ENCODE data around the gene ULK1.

ULK1 gene

DNA sequence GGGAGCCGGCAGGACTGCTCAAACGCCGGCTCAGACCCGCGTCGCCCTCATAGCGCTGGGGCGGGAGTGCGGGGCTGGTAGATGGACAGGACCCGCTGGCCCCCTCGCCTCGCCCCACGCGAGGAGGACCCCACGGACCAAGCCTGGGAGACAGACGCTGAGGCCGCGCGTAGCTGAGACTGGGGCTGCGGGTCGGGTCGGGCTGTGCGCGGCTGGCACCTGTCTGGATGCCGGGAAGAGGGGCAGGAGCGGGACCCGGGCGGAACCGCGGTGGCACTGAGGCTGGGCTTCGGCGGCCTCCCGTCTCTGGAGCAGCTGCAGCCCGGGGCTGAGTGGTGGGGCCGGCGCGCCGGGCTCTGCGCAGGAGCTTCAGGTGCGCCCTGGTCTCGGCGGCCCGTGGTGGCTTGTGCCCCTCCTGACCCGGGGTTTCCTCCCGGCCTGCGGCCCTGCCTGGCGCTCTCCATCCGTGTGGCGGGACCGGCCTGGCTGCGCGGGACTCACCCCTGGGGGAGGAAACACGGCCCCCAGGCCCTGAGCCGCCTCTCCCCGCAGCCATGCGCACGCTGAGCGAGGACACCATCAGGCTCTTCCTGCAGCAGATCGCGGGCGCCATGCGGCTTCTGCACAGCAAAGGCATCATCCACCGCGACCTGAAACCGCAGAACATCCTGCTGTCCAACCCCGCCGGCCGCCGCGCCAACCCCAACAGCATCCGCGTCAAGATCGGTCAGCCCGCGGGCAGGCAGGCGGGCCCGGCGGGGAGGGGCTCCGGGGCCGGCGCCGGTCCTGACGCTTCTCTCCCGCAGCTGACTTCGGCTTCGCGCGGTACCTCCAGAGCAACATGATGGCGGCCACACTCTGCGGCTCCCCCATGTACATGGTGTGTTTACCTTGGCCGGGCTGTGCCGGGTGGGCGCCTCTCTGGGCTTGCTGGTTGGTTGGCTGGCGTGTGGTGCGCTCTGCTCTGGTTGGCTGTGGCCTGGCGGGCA, 14.0 kb downstream of the ULK1 start:
- no peak for DNase-seq (ENCODE audit: low read depth)

DNA sequence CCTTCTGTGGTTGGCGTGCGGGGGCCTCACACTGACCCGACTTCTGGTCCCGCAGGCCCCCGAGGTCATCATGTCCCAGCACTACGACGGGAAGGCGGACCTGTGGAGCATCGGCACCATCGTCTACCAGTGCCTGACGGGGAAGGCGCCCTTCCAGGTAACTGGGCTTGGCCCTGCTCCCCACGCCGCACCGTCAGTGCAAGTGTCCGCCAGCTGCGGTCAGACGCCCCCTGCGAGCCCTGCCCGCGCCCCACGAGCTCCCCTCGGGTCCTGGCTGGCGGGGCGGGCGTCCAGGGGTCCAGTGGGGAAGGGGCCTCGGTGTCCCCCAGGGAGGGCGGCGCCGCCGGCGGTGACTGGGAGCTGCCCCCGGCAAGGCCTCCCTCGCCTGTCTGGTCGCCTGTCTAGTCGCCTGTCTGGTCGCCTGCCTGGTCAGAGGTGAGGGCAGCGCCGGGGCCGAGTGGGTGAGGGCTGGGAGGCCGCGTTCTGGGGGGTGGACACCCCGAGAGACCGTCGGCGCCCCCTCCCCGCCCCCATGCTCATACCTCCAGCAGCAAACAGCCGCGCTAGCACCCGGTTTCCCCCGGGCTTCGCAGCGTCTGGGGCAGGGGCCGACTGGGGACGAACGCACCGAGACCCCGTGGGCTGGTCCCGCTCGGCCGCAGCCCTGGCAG, 14.8 kb downstream of the ULK1 start:
- DNase-seq (ENCODE audit: low read depth), result no peak

DNA sequence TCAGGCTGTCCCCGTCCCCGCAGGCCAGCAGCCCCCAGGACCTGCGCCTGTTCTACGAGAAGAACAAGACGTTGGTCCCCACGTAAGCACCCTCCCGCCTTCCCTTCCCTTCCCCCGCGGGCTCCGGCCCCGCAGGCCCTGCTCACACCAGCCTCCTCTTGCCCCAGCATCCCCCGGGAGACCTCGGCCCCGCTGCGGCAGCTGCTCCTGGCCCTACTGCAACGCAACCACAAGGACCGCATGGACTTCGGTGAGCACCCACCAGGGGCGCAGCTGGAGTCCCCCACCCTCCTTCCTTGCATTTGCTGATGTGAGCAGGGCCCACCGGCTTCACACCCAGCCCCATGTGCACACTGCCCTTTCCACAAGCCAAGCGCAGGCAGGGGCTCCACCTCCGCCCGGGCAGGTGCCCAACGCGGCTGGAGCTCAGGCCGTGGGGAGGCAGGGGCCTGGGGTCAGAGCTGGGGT, 15.4 kb downstream of the ULK1 start:
- DNase-seq (ENCODE audit: low read depth), result no peak

DNA sequence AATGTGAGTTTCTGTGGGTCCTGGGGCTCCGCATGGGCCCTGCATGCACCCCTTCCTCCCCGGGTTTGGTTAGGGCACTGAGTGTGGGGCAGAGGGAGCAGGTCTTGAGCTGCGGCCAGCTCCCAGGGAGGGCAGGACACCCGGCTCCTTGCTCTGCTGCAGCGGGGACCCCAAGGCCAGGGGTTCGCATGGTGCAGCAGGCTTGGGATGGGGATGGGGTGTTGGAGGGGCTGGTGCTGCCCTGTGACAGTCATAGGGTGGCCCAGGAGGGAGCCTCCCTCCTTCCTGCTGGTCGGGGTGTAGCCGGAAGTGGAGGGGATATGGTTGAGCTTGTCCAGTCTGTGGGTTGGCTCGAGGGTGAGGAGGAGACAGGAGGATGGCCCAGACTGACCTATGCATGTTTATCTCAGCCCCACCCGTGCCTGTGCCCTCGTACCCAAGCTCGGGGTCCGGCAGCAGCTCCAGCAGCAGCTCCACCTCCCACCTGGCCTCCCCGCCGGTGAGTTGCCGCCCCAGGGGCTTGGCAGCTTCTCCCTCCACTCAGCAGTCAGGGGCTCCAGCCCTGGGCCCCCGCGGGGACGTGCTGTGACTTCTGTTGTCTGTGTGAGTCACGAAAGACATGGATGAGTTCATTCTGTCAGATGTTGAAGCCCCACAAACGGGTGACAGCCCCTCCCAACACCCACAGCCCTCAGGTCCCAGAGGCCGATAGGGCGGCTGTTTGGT, 16.0 kb downstream of the ULK1 start:
- DNase-seq (ENCODE audit: low read depth), result no peak

DNA sequence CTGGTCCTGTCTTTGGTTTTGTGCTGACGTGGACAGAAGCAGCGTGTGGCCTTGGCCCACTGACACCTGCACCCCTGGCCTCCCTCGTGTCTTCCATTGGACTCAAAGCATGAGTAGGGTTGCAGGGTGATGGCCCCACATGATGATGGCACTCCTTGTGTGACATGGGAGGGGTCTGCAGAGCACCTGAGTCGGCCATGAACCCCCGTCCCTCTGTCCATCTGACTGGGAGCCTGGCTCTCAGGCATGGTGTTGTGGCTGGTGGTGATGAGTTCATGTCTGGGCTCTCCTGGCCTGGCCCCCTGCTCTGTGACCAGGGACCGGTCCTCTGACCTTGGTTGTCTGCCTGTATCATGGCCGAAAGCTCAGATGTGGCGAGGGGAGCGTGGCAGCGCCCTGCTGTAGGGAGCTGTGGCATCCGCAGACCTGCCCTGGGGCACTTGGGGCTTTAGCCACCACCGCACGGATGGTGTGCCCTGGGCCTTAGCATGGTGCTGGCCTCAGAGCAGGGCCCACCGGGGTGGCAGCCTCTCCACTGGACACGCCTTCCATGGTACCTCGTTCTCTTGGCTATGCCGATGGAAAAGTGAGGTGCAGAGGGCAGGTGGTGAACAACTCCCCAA, 16.7 kb downstream of the ULK1 start:
- no peak for DNase-seq (ENCODE audit: low read depth)

DNA sequence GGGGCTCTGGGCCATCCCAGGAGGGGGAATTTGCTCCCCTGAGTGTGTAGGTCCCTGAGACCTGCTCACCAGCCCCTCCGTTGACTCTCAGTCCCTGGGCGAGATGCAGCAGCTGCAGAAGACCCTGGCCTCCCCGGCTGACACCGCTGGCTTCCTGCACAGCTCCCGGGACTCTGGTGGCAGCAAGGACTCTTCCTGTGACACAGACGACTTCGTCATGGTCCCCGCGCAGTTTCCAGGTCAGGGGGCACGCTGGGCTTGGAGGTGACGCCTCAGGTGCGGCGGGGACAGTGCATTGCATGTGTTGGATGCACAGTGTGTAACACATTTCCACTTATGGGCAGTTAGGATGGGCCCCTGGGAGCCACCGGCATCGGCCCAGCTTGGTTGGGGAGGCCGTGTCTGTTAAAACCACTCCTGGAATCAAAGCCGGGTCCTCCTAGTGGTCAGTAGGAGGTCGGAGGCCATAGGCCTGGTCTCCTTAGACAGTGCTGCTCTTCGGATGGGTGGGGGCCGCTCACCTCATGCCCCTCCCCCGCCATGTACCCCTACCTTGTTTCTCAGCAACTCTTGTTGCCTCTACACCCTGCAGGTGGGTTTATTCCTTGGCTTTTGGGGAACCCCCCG, 17.5 kb downstream of the ULK1 start:
- no peak for DNase-seq (ENCODE audit: low read depth)

DNA sequence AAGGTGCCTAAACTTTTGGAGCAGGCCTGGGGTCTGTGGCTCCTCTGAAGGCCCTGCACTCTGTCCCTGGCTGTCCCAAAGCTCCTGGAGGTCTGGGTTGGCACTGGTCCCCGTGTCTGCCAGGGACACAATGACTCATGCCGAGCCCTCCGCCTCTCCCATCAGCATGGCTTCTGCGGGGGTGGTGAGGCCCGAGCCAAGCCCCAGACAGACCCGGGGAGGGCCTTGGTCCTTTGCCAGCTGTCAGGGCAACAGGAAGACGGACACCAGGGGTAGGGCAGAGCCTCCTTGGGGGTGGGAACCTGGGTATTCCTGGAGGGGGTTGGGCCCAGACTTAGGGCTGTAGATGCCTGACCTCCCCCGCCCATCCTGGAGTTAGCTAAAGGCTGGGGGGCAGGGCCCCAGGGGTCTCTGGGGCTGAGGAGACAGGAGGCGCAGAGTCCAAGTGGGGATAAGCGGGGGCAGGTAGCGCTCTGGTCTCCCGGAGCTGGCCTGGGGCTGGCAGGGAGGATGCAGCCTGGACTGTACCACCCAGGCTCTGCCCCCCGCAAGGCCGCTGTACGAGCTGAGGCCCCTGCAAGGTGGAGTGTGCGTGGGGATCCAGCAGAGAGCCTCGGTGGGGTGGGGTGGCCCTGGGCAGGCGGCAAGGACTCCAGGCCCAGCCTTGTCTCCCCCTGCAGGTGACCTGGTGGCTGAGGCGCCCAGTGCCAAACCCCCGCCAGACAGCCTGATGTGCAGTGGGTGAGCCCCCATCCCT, 18.3 kb downstream of the ULK1 start:
- DNase-seq (ENCODE audit: low read depth), result no peak

DNA sequence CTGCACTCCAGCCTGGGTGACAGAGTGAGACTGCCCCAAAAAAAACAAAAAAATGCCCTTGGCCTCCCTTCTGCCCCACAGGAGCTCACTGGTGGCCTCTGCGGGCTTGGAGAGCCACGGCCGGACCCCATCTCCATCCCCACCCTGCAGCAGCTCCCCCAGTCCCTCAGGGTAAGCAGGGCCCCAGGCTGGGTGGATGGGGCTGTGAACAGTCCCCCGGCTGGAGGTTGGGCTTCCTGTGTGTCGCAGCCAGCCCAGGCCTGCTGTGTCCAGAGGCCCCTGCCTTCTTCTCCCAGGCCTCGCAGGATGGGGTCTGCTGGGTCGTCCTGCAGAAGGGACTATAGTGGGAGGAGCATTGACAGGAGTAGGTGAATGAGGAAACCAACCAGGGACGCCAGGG, 19.2 kb downstream of the ULK1 start:
- no peak for DNase-seq (ENCODE audit: low read depth)

DNA sequence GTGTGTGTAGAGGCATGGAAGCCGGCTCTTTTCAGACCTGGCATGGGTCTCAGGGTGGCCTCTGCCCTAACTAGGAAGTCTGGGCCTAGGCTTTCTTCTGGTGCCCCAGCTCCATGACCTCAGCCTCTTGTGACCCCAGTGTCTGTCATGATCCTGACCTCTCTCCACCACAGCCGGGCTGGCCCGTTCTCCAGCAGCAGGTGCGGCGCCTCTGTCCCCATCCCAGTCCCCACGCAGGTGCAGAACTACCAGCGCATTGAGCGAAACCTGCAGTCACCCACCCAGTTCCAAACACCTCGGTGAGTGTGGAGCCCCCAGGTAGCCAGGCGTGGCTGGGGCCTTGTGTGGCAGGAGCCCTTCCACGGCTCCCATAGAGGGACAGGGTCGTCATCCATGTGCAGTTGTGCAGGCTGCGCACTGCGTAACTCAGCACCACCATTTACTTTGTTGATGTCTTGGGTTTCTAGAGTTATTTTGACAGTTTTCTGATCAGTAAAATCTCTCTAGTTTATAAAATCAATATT, 19.8 kb downstream of the ULK1 start:
- DNase-seq (ENCODE audit: low read depth), result no peak

DNA sequence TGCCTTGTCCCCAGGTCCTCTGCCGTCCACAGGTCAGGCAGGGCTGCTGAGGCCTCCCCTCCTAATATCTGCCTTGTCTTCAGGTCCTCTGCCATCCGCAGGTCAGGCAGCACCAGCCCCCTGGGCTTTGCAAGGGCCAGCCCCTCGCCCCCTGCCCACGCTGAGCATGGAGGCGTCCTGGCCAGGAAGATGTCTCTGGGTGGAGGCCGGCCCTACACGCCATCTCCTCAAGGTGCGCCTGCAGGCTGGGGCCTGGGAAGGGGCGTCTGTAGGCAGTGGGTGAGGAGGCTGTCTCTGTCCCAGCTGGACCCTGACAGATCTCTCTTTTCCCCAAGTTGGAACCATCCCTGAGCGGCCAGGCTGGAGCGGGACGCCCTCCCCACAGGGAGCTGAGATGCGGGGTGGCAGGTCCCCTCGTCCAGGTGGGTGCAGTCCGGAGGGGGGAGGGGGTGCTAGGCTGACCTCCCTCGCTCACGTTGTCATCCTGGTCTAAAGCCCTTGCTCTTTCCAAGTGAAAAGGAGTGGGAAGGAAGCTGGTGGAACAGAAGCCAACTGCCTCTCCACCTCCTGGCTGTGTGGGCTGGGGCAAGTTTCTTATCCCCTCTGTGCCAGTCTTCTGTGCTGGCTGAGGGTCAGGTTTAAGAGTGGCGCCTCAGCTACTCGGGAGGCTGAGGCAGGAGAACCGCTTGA, 20.7 kb downstream of the ULK1 start:
- DNase-seq (ENCODE audit: low read depth), result no peak

DNA sequence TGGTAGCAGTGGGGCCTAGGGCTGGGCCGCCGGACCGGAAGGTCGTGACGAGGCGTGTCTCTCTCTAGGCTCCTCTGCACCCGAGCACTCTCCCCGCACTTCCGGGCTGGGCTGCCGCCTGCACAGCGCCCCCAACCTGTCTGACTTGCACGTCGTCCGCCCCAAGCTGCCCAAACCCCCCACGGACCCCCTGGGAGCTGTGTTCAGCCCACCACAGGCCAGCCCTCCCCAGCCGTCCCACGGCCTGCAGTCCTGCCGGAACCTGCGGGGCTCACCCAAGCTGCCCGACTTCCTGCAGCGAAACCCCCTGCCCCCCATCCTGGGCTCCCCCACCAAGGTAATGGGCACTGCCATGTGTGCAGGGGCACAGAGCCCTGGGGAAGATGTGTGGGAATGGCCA, 21.4 kb downstream of the ULK1 start:
- DNase-seq (ENCODE audit: low read depth), result no peak

DNA sequence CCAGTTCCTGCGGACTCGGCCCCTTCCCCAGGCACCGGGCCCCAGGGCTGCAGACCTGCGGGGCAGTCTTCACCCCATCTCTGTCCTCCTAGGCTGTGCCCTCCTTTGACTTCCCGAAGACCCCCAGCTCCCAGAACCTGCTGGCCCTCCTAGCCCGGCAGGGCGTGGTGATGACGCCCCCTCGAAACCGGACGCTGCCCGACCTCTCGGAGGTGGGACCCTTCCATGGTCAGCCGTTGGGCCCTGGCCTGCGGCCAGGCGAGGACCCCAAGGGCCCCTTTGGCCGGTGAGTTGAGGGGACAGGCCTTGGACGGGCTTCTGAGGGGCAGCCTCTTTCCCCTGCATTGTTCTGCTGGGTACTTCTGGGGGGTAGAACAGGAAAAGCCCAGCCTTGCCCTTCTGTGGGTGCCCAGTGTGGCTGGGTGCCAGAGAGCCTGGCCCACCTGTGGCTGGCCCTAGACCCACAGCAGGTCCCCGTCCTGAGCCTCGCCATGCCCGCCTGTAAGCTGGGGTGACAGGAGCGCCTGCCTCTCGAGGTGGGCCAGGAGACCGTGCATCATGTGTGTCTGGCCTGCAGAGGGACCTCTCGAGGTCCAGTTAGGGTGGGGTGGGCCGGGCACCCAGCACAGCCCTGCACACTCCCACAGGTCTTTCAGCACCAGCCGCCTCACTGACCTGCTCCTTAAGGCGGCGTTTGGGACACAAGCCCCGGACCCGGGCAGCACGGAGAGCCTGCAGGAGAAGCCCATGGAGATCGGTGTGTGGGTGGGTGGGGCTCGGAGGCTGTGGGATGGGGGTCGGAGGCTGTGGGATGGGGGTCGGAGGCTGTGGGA, 22.1 kb downstream of the ULK1 start:
- DNase-seq (ENCODE audit: low read depth), result no peak

DNA sequence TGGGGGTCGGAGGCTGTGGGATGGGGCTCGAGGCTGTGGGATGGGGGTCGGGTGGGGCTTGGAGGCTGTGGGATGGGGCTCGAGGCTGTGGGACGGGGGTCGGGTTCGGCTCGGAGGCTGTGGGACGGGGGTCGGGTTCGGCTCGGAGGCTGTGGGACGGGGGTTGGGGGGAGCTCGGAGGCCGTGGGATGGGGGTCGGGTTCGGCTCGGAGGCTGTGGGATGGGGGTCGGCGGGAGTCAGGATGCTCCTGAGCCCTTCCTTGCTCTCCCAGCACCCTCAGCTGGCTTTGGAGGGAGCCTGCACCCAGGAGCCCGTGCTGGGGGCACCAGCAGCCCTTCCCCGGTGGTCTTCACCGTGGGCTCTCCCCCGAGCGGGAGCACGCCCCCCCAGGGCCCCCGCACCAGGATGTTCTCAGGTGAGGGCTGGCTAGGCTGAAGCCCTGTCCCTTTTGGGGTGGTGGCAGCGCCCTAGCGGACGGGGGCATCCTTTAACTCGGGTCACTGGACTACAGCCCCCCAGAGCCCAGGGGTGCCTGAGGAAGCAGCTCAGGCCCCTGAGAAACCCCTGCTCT, 22.8 kb downstream of the ULK1 start:
- DNase-seq (ENCODE audit: low read depth), result no peak

DNA sequence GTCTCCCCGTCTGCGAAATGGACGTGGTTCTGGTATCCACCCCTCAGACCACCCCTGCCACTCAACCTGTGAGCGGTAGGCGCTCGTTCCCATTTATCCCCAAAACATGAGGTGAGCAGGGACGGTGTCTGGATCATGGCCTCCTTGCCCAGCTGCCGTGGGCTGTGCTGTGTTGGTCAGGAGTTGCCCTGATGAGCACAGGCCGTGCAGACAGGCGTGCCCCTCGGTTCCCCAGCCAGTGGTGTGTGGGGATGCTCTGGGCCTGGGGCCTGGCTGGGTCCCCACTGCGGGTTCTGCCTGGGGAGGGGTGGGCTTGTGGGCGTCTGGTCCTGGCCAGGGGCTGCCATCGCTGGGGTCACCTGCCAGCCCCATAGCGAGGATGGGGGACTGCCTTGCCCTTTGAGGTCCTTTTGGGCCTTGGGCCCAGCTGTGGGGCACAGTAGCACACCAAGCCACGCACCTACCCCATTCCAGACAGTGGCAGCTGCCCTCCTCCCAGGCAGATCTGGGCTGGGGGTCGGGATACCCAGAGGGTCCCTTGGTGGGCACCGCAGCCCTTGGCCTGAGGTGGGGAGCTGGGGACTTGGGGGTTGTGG, 23.4 kb downstream of the ULK1 start:
- DNase-seq (ENCODE audit: low read depth), result no peak

DNA sequence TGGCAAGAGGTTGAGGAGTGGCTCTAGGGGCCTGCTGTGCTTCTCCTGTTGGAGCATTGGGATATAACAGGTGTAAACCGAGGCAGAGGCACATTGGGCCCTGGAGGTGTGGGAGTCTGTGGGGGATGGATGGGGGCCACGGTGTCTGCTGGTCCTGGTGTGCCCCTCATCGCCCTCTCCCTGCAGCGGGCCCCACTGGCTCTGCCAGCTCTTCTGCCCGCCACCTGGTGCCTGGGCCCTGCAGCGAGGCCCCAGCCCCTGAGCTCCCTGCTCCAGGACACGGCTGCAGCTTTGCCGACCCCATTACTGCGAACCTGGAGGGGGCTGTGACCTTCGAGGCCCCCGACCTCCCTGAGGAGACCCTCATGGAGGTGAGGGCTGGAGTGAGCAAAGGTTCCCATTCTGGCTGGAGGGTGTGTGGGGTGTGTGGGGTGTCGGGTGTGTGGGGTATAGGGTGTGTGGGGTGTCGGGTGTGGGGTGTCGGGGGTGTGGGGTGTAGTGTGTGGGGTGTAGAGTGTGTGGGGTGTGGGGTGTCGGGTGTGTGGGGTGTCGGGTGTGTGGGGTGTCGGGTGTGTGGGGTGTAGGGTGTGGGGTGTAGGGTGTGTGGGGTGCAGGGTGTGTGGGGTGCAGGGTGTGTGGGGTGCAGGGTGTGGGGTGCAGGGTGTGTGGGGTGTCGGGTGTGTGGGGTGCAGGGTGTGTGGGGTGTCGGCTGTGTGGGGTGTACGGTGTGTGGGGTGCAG, 24.1 kb downstream of the ULK1 start:
- DNase-seq (ENCODE audit: low read depth), result no peak

DNA sequence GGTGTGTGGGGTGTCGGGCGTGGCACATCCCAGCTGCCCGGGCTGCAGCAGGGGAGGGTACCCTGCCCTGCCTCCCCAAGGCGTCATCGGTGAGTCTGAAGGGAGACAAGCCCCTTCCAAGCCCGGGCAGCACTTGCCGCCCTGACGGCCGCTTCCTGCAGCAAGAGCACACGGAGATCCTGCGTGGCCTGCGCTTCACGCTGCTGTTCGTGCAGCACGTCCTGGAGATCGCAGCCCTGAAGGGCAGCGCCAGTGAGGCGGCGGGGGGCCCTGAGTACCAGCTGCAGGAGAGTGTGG, 24.6 kb downstream of the ULK1 start:
- no peak for DNase-seq (ENCODE audit: low read depth)

DNA sequence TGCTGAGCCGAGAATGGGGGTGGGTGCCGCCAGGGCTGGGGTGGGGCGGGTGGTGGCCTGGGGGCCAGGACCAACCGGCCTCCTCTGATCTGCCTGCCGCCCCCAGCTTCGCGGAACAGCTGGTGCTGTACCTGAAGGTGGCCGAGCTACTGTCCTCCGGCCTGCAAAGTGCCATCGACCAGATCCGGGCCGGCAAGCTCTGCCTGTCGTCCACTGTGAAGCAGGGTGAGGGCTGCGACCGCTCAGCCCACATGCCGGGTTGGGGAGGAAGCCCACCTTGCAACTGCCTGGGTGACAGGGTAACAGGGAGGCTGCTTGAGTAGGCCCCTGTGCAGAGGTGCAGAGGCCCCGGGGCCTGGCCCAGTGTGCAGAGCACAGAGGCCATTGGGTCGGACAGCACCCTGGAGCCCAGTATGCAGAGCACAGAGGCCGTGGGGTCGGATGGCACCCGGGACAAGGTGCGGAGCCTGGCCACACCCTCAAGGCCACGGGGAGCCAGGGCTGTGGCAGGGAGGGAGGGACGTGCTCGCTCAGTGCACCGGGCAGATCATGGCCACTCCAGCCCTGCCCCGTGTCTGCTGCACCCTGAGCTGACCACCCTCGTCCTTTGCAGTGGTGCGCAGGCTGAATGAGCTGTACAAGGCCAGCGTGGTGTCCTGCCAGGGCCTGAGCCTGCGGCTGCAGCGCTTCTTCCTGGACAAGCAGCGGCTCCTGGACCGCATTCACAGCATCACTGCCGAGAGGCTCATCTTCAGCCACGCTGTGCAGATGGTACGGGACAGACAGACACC, 25.1 kb downstream of the ULK1 start:
- no peak for DNase-seq (ENCODE audit: low read depth)
